ENCODE measurements around the gene ARPIN.

Gene ARPIN

DNA sequence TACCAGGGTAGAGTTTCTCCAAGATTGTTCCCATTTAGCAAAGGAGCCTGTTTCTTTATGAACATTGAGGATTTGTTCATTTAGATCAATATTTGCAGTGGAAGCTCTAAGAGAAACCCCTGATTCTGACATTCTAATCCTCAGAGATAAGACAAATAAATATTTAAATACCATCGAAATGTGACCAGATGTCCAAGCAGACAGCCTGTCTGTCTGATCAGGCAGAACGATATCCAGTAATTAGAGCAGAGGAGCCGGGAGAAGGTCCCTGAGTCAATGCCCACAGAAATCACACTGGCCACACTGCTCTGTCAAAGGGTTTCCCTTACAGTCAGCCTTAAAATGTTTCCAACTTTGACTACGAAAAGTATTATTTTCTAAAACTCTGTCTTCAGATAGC is 15.7 kb upstream of the ARPIN start:
- Mint-ChIP-seq H3K27me3 (no peaks in the 10 kb centered on the region), H3K9me3 (no peaks in the 10 kb centered on the region), H3K36me3 (ENCODE audit: low read depth) (no peaks in the 10 kb centered on the region), H3K27ac (no peak overlapping the region), H3K4me3 (no peak overlapping the region), H3K4me1 (ENCODE audit: low read depth) (no peaks in the 10 kb centered on the region)

DNA sequence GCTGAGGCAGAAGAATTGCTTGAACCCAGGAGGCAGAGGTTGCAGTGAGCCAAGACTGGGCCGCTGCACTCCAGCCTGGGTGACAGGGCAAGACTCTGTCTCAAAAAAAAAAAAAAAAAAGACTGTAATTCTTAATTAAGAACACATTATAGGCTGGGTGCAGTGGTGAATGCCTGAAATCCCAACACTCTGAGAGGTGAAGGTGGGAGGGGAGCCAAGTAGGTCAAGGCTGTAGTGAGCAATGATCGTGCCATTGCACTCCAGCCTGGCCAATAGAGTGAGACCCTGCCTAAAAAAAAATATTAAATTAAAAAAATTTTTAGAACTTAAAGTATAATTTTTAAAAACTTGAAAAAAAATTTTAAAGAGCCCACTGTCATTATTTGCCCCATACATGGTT is 13.4 kb upstream of the ARPIN start:
- Mint-ChIP-seq H3K4me3 (no peak overlapping the region), H3K9me3 (no peaks in the 10 kb centered on the region), H3K36me3 (ENCODE audit: low read depth) (no peaks in the 10 kb centered on the region), H3K27ac (no peak overlapping the region), H3K27me3 (no peaks in the 10 kb centered on the region), H3K4me1 (ENCODE audit: low read depth) (no peaks in the 10 kb centered on the region)

DNA sequence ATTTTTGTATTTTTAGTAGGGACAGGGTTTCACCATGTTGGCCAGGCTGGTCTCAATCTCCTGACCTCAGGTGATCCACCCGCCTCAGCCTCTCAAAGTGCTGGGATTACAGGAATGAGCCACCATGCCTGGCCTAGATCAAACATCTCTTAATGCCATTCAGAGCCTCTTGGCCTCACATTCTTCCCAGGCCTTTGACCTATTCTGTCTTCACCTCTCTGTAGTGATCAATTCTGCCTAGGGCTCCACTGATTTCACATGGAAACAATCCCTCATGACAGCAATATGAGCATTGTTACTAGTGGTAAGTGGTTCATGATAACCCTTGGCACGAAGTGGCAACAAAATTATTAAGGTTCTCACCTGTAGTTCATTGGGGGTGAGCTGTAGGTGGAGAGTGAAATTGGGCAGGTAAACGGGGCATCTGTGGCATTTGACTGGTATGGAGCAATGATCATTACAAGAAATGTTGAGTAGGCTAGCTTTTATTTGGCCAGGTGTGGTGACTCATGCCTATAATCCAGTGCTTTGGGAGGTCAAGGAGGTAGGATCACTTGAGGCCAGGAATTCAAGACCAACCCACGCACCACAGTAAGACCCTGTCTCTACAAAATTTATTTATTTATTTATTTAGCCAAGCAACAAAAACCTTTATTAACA is 4.8 kb upstream of the ARPIN start:
- H3K36me3 Mint-ChIP-seq (ENCODE audit: low read depth), result no peaks in the 10 kb centered on the region
- H3K9me3 Mint-ChIP-seq, result no peaks in the 10 kb centered on the region
- peaks cover 18% of the 10 kb centered on the region for H3K27me3 Mint-ChIP-seq
- no peak overlapping the region for H3K27ac Mint-ChIP-seq
- peaks cover 3% of the 10 kb centered on the region for H3K4me1 Mint-ChIP-seq (ENCODE audit: low read depth)
- no peak overlapping the region for H3K4me3 Mint-ChIP-seq

DNA sequence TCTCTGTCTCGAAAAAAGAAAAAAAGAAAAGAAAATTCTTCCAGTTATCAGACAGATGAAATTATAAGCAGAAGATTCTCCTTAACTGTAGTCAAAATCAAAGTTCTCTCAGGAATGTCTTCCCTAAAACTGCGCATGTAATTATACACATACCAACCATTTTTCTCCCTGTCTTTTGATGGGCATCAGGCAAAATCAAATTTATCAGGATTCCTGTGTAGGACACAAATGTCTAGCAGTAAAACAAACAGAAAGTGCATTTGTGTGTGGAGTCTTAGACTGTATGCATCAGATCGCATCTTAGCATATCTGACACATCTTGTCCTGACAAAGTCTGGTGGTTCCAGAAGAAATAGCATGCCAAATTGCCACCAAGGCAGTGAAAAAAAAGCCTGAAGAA is 3.9 kb upstream of the ARPIN start:
- H3K36me3 Mint-ChIP-seq (ENCODE audit: low read depth), result no peaks in the 10 kb centered on the region
- no peaks in the 10 kb centered on the region for H3K9me3 Mint-ChIP-seq
- H3K4me1 Mint-ChIP-seq (ENCODE audit: low read depth), result peaks cover 3% of the 10 kb centered on the region
- H3K27ac Mint-ChIP-seq, result no peak overlapping the region
- H3K27me3 Mint-ChIP-seq, result peaks cover 24% of the 10 kb centered on the region
- no peak overlapping the region for H3K4me3 Mint-ChIP-seq

DNA sequence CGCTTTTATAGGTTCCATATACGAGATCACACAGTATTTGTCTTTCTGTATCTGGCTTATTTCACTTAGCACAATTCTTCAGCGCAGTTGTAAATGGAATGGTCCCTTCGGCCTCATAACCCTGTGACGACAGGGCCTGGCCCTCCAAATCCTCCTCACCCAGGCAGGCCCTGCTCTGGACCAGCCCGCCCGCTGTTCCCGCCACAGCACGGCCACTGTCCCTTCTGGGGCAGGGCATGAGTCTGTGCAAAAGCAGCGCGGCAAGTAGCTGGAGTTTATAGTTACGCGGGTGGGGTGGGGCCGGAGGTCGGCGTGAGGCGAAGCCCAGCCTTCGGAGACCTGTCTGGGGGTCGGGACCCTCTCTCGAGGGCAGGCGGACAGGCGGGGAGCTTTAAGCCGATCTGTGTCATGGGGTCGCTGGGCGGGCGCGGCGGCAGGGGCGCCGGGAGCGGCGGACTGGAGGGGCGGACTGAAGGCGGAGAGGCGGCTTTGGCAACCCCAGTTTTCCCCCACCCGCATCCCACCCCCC is 543 bp downstream of the ARPIN start:
- H3K27ac Mint-ChIP-seq, result no peak overlapping the region
- peak overlapping the region; percentile 34 for H3K4me3 Mint-ChIP-seq
- peaks cover 3% of the 10 kb centered on the region for H3K4me1 Mint-ChIP-seq (ENCODE audit: low read depth)
- H3K36me3 Mint-ChIP-seq (ENCODE audit: low read depth), result no peaks in the 10 kb centered on the region
- no peaks in the 10 kb centered on the region for H3K9me3 Mint-ChIP-seq
- H3K27me3 Mint-ChIP-seq, result peaks cover 42% of the 10 kb centered on the region

DNA sequence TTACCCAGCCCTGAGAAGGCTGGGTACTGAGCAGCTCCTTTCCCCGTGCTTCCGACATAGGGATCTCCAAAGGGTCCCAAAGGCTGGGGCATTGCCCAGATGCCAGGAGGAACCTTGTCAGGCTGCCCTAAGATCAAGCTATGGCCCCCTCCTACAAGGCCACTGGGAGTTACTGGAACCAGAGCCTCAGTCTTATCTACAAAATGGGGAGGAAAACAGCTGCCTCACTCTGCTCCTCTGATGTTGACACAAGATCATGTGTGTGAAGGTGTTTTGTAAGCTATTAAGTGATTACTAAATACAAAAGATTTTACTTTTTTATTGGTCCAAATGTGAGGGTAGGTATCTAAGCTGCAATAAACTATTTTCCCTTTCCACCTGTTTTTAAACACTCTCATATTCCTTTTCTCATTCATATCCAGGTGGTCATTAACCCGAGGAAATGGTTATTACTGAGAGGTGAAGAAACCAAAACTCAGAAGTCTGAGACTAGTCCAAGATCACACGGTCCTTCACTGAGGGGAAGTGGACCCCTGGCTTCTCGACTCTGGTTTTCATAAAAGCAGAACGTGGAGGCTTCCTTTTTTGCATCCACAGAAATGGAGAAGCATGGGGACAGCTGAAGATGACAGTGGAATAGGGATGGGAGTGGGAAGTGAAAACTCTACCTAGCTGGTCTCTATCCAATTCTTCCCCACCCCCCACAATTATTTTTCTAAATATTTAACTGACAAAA is 1.7 kb downstream of the ARPIN start:
- Mint-ChIP-seq H3K4me3 (no peak overlapping the region), H3K27ac (no peak overlapping the region), H3K4me1 (ENCODE audit: low read depth) (peaks cover 3% of the 10 kb centered on the region), H3K27me3 (peaks cover 38% of the 10 kb centered on the region), H3K9me3 (no peaks in the 10 kb centered on the region), H3K36me3 (ENCODE audit: low read depth) (no peaks in the 10 kb centered on the region)

DNA sequence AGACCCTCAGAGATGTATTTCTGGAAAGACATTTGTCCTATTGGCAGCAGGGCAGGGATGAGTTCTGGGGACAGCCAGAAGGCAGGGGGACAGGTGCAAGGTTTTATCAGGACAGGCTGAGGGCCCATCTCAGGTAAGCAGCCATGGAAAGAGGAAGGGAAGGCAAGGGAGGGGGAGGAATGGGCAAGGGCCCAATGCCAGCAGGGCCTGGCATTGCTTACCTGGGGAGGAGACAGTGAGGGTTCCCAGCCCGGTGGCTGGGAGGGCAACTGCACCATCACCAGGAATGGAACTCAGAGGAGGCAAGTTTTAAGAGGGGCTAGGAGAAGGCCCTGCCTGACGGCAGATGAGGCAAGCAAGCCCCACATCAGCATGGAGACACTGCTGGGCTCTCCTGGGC is 3.1 kb downstream of the ARPIN start:
- Mint-ChIP-seq H3K27ac (no peak overlapping the region), H3K36me3 (ENCODE audit: low read depth) (no peaks in the 10 kb centered on the region), H3K4me3 (no peak overlapping the region), H3K27me3 (peaks cover 34% of the 10 kb centered on the region), H3K9me3 (no peaks in the 10 kb centered on the region), H3K4me1 (ENCODE audit: low read depth) (peaks cover 3% of the 10 kb centered on the region)

DNA sequence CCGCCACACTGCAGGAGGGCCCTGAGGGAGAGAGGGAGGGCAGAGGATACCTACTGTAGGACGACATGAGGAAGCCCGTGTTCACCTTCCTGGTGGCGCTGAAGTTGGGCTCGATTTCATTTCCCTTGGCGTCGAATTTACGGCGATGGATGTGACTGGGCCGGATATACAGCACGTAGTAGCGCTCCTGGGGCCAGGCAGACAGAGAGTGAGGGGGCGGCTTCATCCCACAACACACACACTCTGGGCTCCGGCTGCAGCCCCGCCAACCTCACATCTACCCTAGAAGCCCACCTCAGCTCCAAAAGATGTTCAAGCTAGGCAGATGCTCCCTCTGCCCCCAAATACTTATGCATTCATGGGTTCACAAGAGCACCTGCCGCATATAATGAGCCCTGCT is 4.5 kb downstream of the ARPIN start:
- Mint-ChIP-seq H3K27ac (no peak overlapping the region), H3K4me1 (ENCODE audit: low read depth) (peaks cover 3% of the 10 kb centered on the region), H3K27me3 (peaks cover 28% of the 10 kb centered on the region), H3K36me3 (ENCODE audit: low read depth) (no peaks in the 10 kb centered on the region), H3K9me3 (no peaks in the 10 kb centered on the region), H3K4me3 (no peak overlapping the region)

DNA sequence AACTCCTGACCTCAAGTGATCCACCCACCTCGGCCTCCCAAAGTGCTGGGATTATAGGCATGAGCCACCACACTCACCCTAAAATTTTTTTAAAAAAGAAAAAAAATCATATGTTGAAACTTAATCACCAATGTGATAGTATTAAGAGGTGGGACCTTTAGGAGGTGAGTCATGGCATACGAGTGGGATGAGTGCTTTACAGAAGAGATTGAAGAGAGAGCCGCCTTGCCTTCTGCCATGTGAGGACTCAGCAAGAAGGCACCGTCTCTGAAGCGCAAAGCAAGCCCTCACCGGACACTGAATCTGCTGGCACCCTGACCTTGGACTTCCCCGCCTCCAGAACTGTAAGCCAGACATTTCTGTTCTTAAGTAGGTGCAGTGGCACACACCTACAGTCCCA is 5.5 kb downstream of the ARPIN start:
- Mint-ChIP-seq H3K9me3 (no peaks in the 10 kb centered on the region), H3K27me3 (peaks cover 23% of the 10 kb centered on the region), H3K36me3 (ENCODE audit: low read depth) (no peaks in the 10 kb centered on the region), H3K4me3 (no peak overlapping the region), H3K4me1 (ENCODE audit: low read depth) (no peaks in the 10 kb centered on the region), H3K27ac (no peak overlapping the region)

DNA sequence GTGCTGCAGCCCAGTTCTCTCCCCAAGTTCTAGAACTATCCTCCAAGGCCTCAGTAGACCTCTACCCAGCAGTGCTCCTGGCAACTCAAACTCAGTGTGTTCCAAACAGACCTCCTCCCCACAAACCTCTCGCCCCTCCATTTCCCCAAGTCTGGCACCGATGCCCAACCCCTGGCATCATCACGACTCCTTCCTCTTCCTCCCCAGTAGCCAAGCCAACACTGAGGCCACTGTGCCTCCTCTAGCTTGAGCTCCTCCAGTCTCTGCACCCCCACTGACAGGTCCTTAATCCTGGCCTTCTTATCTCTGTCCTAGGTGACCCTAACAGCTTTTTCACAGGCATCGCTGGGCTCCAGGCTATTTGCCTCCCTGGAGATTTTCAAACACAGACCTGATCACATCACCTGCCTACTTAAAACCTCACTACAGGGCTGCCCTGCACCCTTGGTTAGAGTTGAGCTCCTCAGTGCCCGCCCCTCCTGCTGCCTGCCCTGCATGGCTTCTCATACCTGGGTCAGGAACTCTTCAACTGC is 6.8 kb downstream of the ARPIN start:
- Mint-ChIP-seq H3K4me3 (no peak overlapping the region), H3K4me1 (ENCODE audit: low read depth) (no peaks in the 10 kb centered on the region), H3K27me3 (peaks cover 10% of the 10 kb centered on the region), H3K36me3 (ENCODE audit: low read depth) (no peaks in the 10 kb centered on the region), H3K27ac (no peak overlapping the region), H3K9me3 (no peaks in the 10 kb centered on the region)

DNA sequence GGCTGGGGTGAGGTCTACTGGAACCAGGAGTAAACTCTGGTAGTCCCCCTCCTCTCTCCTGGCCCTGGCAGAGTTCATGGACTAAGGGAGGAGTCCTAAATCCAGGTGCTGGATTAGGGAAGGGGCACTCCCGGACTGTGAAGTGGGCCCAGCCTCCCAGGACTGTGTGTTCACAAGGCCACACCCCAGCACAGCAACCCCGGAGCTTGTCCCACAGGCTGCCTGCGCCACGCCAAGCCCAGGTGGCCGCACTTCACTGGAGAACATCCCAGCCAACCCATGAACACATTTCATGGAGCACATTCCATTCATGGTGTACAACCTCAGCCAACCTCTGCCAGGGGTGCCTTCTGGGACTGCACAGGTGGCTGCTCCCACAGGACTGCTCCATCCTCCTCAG is 8.2 kb downstream of the ARPIN start:
- Mint-ChIP-seq H3K27ac (no peak overlapping the region), H3K9me3 (no peaks in the 10 kb centered on the region), H3K4me1 (ENCODE audit: low read depth) (no peaks in the 10 kb centered on the region), H3K36me3 (ENCODE audit: low read depth) (no peaks in the 10 kb centered on the region), H3K4me3 (no peak overlapping the region), H3K27me3 (peaks cover 3% of the 10 kb centered on the region)

DNA sequence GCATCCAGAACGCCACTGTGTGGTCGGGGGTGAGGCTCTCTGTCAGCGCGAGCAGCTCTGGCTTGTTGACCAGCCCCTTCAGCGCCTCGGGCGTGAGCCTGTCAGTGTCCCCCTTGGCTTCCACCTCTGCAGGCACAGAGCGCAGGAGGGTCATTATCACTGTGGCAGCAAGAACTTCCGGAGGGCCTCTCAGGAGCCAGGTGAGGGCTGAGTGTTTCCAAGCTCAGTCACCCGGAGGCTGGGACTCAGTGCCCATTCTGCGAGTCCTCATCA is 9.0 kb downstream of the ARPIN start:
- Mint-ChIP-seq H3K36me3 (ENCODE audit: low read depth) (no peaks in the 10 kb centered on the region), H3K4me3 (no peak overlapping the region), H3K4me1 (ENCODE audit: low read depth) (no peaks in the 10 kb centered on the region), H3K27ac (no peak overlapping the region), H3K9me3 (no peaks in the 10 kb centered on the region), H3K27me3 (no peaks in the 10 kb centered on the region)

DNA sequence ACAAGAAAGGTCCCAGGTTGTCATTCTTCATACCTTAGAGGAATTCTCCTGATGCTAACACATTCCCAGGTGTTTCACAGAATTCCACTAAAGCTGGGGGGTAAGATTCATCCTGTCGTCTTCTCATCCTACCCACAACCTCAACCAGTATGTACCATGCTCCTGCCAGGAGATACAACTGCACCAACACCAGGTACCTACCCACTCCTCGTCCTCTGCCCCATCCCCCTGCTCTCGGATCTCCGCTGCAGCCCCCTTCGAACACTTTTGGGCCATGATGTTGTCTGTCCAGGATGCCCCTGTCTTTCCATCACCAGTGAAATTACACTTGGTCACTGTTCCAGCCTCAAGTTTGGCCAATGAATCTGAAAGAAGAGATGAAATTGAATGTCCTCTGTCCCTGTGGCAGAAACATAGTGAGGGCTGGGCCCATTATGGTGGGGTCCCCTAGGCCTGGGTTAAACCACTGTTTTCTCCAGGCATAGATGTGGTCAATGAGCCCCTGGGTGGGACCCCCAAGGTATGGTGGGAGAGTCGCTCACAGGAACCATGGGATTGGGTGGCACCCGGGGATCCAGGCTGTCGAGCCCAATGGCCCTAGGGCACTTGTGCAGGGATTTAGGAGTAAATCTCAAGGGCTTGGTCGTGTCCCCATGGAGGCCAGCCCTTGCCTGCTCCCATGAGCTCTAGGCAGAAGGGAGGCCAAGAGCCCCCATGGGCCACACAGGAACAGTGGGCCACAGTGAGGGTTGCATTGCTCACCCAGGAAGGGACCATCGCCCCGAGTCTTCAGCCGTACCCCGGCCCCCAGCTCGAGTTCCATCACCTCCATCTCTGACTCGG is 9.5 kb downstream of the ARPIN start:
- Mint-ChIP-seq H3K4me1 (ENCODE audit: low read depth) (no peaks in the 10 kb centered on the region), H3K36me3 (ENCODE audit: low read depth) (no peaks in the 10 kb centered on the region), H3K27me3 (no peaks in the 10 kb centered on the region), H3K9me3 (no peaks in the 10 kb centered on the region), H3K4me3 (no peak overlapping the region), H3K27ac (no peak overlapping the region)

DNA sequence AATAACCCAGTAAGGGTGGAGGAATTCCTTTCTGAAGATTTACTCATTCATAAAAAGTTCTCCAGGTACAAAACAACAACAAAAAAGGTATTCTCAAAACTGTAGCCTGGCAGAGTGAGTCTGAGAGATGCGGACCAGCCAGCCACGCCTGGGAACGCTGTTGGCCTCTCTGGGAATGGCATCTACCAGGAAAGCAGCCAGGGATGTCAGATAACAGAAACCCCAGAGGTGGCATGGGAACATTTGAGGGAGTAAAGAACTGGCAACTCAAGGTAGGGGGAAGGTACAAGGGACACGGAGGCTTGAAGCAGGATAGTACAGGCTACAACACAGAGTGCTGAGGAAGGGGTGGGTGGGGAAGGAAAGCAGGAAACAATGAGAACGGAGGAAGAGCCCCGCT is 11.9 kb downstream of the ARPIN start:
- H3K4me3 Mint-ChIP-seq, result no peak overlapping the region
- no peaks in the 10 kb centered on the region for H3K4me1 Mint-ChIP-seq (ENCODE audit: low read depth)
- no peaks in the 10 kb centered on the region for H3K27me3 Mint-ChIP-seq
- H3K9me3 Mint-ChIP-seq, result no peaks in the 10 kb centered on the region
- H3K36me3 Mint-ChIP-seq (ENCODE audit: low read depth), result no peaks in the 10 kb centered on the region
- no peak overlapping the region for H3K27ac Mint-ChIP-seq

DNA sequence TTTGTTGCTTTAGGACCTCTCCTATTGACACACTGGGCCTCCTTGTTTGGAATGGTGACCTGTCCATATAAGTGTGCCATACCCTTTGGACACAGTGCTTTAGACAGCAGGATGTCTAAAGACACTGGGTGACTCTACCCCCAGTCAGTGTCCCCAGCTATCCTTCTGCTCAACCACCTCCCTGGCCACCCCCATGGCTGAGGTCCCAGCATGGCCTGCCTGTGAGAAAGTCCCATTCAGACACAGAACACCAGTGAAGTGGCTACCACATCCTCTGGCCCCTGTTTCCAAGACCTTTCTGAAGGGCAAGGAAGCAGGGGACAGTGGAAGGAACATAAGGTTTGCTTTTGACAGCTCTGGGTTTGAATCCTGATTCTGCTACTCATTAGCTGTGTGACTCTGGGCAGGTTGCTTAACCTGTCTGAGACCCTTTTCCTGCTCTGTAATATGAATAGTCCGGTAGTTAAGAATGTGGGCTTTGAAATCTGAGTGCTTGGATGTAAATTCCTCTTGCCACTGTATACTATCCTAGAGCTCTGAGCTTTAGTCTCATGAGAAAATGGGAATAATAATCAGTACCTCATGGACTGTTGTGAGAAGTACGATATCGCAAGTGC is 12.7 kb downstream of the ARPIN start:
- Mint-ChIP-seq H3K4me1 (ENCODE audit: low read depth) (peaks cover 1% of the 10 kb centered on the region), H3K4me3 (no peak overlapping the region), H3K9me3 (no peaks in the 10 kb centered on the region), H3K36me3 (ENCODE audit: low read depth) (no peaks in the 10 kb centered on the region), H3K27ac (no peak overlapping the region), H3K27me3 (no peaks in the 10 kb centered on the region)

Data from stimulated activated naive CD8-positive, alpha-beta T cell treated with anti-CD3 and anti-CD28 coated beads, Interleukin-15, Interleukin-2, amounts not matched to agents 100 ng/mL and 50 ng/mL, for 24 hours (primary cell).